Occipital lobe (tissue), 2 donors: ENCODE data around the gene TAS2R7. TPM values are rescaled to one million over a fixed set of nuclear protein-coding genes. Genes with fewer than 3 reads are reported as not detected.

Experiments used
- small RNA-seq: library from RNA; depleted of rRNA; stranded (forward); fragments of <200 nt; gene quantifications from one replicate; pipeline ENCODE3, GENCODE V24; 2014
- total RNA-seq: library from RNA; depleted of rRNA; stranded (reverse); fragments of >200 nt; gene quantifications from one replicate; pipeline ENCODE4 v1.2.3, GENCODE V29; 2014

TAS2R7 gene
- total RNA-seq, 1 donor from 2014 or later = 1.1 TPM

Small RNA genes within 50 kb of the gene (small RNA-seq; reads per million reads assigned to genes)
- not detected for gene PRR4

Other genes starting within 250 kb of the TAS2R7 start
- gene MAGOHB, start 189.0 kb downstream of the TAS2R7 start, total RNA-seq = 29.3 TPM
- gene STYK1, start 128.6 kb downstream of the TAS2R7 start, total RNA-seq = 6.7 TPM
- gene YBX3, start 79.3 kb downstream of the TAS2R7 start, total RNA-seq = 4.5 TPM
- gene TAS2R8, start 4.7 kb upstream of the TAS2R7 start, total RNA-seq = 0.31 TPM
- 1.2 TPM for gene TAS2R9, start 7.5 kb upstream of the TAS2R7 start, total RNA-seq
- gene TAS2R10, start 23.7 kb upstream of the TAS2R7 start, total RNA-seq = 5.5 TPM
- 4.8 TPM for gene PRR4, start 46.8 kb upstream of the TAS2R7 start, total RNA-seq
- 95.9 TPM for gene PRH1, start 81.6 kb upstream of the TAS2R7 start, total RNA-seq
- gene TAS2R13, start 106.9 kb upstream of the TAS2R7 start, total RNA-seq = 8.3 TPM
- 0.62 TPM for gene PRH2, start 126.6 kb upstream of the TAS2R7 start, total RNA-seq
- gene TAS2R14, start 136.6 kb upstream of the TAS2R7 start, total RNA-seq = 11.4 TPM
- 12.6 TPM for gene TAS2R50, start 184.3 kb upstream of the TAS2R7 start, total RNA-seq
- 22.9 TPM for gene TAS2R20, start 195.7 kb upstream of the TAS2R7 start, total RNA-seq
- gene TAS2R19, start 220.0 kb upstream of the TAS2R7 start, total RNA-seq = 28.7 TPM
- 25.0 TPM for gene TAS2R31, start 228.8 kb upstream of the TAS2R7 start, total RNA-seq